CD4-positive, alpha-beta memory T cell (primary cell): Measurements from ENCODE around the gene PGBD5. TPM values are rescaled to one million over a fixed set of nuclear protein-coding genes. Genes with fewer than 3 reads are reported as not detected.

ENCODE experiments used
- CTCF ChIA-PET: fragments of 350-600 bp; sonication (Branson Sonifier 250); formaldehyde crosslinking; loops from one replicate; lab custom pipeline; 2021; ENCODE audit warnings: inconsistent platforms; ENCODE audit not compliant: partially characterized antibody; lab: Charles Lee
- POLR2A ChIA-PET: fragments of 350-600 bp; sonication (Branson Sonifier 250); formaldehyde crosslinking; loops from one replicate; lab custom pipeline; 2021; ENCODE audit not compliant: partially characterized antibody; lab: Charles Lee
- DNase-seq, 5 donors: peaks; one replicate each; pipeline versions ENCODE4 v3.0.0 to v3.0.0-alpha.2; 2020 to 2022; ENCODE audit warnings: mixed read lengths in 1 of 5
- H3K27ac ChIP-seq: one replicate; pipeline ENCODE4 v1.7.0; 2013; ENCODE audit warnings: low read depth, low read length
- H3K27me3 ChIP-seq: 2 replicates; pipeline ENCODE4 v1.7.0; 2013; ENCODE audit warnings: mild to moderate bottlenecking, low read length, moderate library complexity; ENCODE audit not compliant: insufficient read depth
- H3K36me3 ChIP-seq: 2 replicates; pipeline ENCODE4 v1.7.0; 2013; ENCODE audit warnings: mild to moderate bottlenecking, low read length, moderate library complexity; ENCODE audit not compliant: insufficient read depth
- H3K4me1 ChIP-seq: 2 replicates; pipeline ENCODE4 v1.7.0; 2013; ENCODE audit warnings: mild to moderate bottlenecking, low read length, moderate library complexity; ENCODE audit not compliant: insufficient read depth
- H3K4me3 ChIP-seq, 2 donors: one replicate each; pipeline ENCODE4 v1.7.0; 2013; ENCODE audit warnings: low read length in 2 of 2, mild to moderate bottlenecking in 1 of 2
- H3K9me3 ChIP-seq, 2 donors: one replicate each; pipeline ENCODE4 v1.7.0; 2013; ENCODE audit warnings: low read length in 2 of 2, control low read depth in 1 of 2; ENCODE audit not compliant: control insufficient read depth in 1 of 2
- H3K27ac Mint-ChIP-seq, 7 donors: one replicate each; pipeline ENCODE4 v1.8.0; 2020 to 2021; ENCODE audit warnings: mixed read lengths in 7 of 7, mild to moderate bottlenecking in 6 of 7, inconsistent platforms in 3 of 7, moderate library complexity in 3 of 7
- H3K27me3 Mint-ChIP-seq, 2 donors: one replicate each; pipeline ENCODE4 v1.8.0; 2020 to 2021; ENCODE audit warnings: mixed read lengths in 2 of 2
- H3K36me3 Mint-ChIP-seq, 2 donors: one replicate each; pipeline ENCODE4 v1.8.0; 2020 to 2021; ENCODE audit warnings: mixed read lengths in 2 of 2, inconsistent platforms in 1 of 2, mild to moderate bottlenecking in 1 of 2
- H3K4me1 Mint-ChIP-seq, 4 donors: one replicate each; pipeline ENCODE4 v1.8.0; 2020 to 2021; ENCODE audit warnings: mixed read lengths in 4 of 4, mild to moderate bottlenecking in 1 of 4
- H3K4me3 Mint-ChIP-seq, 8 donors: one replicate each; pipeline ENCODE4 v1.8.0; 2020 to 2021; ENCODE audit warnings: mixed read lengths in 8 of 8, mild to moderate bottlenecking in 7 of 8, moderate library complexity in 6 of 8, inconsistent platforms in 3 of 8
- H3K9me3 Mint-ChIP-seq, 8 donors: one replicate each; pipeline ENCODE4 v1.8.0; 2020 to 2021; ENCODE audit warnings: mixed read lengths in 8 of 8, mild to moderate bottlenecking in 5 of 8, inconsistent platforms in 3 of 8, moderate library complexity in 1 of 8
- intact Hi-C: fragments of 100-400 bp; cut with micrococcal nuclease; formaldehyde crosslinking; loops from one replicate; pipeline ENCODE4 v1.15.1; 2023
- polyA plus RNA-seq, 2 donors: library from polyadenylated mRNA; unstranded; fragments of 300-500 nt; fragmentation: Illumina TruSeq; gene quantifications; one replicate each; pipeline ENCODE4 v1.2.3, GENCODE V29; 2021
- total RNA-seq, 2 experiments: library from RNA; stranded (reverse); gene quantifications; one replicate each; pipeline ENCODE4 v1.2.3, GENCODE V29; 2021

The PGBD5 gene
- total and polyA plus RNA-seq, 4 experiments from 2014 or later = not detected

- no peak overlapping the region for H3K4me3 ChIP-seq
- POLR2A ChIA-PET = no interaction called here
- intact Hi-C loops = no loop called here
- no peak overlapping the region for H3K27ac ChIP-seq
- H3K9me3 ChIP-seq = no peaks in the 10 kb centered on the region
- Mint-ChIP-seq H3K27ac (no peak overlapping the region), H3K36me3 (no peaks in the 10 kb centered on the region), H3K27me3 (peaks cover 7 to 17% of the 10 kb centered on the region in 2 donors), H3K4me1 (peaks cover 0 to 2% (median 0%) of the 10 kb centered on the region in 4 donors), H3K9me3 (no peaks in the 10 kb centered on the region), H3K4me3 (no peak overlapping the region)
- CTCF ChIA-PET = no interaction called here
- H3K4me1 ChIP-seq = no peaks in the 10 kb centered on the region
- no peak for DNase-seq
- no peaks in the 10 kb centered on the region for H3K27me3 ChIP-seq
- no peaks in the 10 kb centered on the region for H3K36me3 ChIP-seq
Observed at GRCh38 chr1:230342699-230343098, 83.4 kb downstream of the PGBD5 start.

- CTCF ChIA-PET = interaction anchor here (1.5 kb wide), 1 partner anchor 9 kb away, joined by 3 read pairs; no protein-coding TSS in a partner anchor
- H3K36me3 ChIP-seq = no peaks in the 10 kb centered on the region
- POLR2A ChIA-PET = no interaction called here
- peaks cover 0 to 2% (median 0%) of the 10 kb centered on the region in 4 donors for H3K4me1 Mint-ChIP-seq
- H3K36me3 Mint-ChIP-seq = no peaks in the 10 kb centered on the region
- H3K27ac Mint-ChIP-seq = no peak overlapping the region
- H3K27me3 ChIP-seq = no peaks in the 10 kb centered on the region
- no peaks in the 10 kb centered on the region for H3K9me3 ChIP-seq
- peaks cover 9 to 19% of the 10 kb centered on the region in 2 donors for H3K27me3 Mint-ChIP-seq
- H3K27ac ChIP-seq = no peak overlapping the region
- no peak for DNase-seq
- no peaks in the 10 kb centered on the region for H3K9me3 Mint-ChIP-seq
- intact Hi-C loops = no loop called here
- H3K4me1 ChIP-seq = no peaks in the 10 kb centered on the region
- H3K4me3 ChIP-seq = no peak overlapping the region
- H3K4me3 Mint-ChIP-seq = no peak overlapping the region
Observed at GRCh38 chr1:230342019-230342418, 84.1 kb downstream of the PGBD5 start.

- no peaks in the 10 kb centered on the region for H3K9me3 Mint-ChIP-seq
- no peaks in the 10 kb centered on the region for H3K36me3 Mint-ChIP-seq
- ChIA-PET CTCF (interaction anchor here (1.5 kb wide), 1 partner anchor 10 kb away, joined by 3 read pairs; no protein-coding TSS in a partner anchor), POLR2A (no interaction called here)
- H3K4me1 Mint-ChIP-seq = peaks cover 0 to 2% (median 0%) of the 10 kb centered on the region in 4 donors
- no peaks in the 10 kb centered on the region for H3K36me3 ChIP-seq
- peaks cover 9 to 20% of the 10 kb centered on the region in 2 donors for H3K27me3 Mint-ChIP-seq
- no peak overlapping the region for H3K4me3 Mint-ChIP-seq
- intact Hi-C loops = no loop called here
- H3K4me3 ChIP-seq = no peak overlapping the region
- H3K27ac ChIP-seq = no peak overlapping the region
- H3K9me3 ChIP-seq = no peaks in the 10 kb centered on the region
- H3K27ac Mint-ChIP-seq = no peak overlapping the region
- H3K27me3 ChIP-seq = no peaks in the 10 kb centered on the region
- H3K4me1 ChIP-seq = no peaks in the 10 kb centered on the region
- DNase-seq = no peak
Observed at GRCh38 chr1:230341162-230341546, 85.0 kb downstream of the PGBD5 start.

- H3K4me1 Mint-ChIP-seq = peaks cover 0 to 2% (median 0%) of the 10 kb centered on the region in 4 donors
- intact Hi-C loops = no loop called here
- H3K4me3 Mint-ChIP-seq = no peak overlapping the region
- Histone ChIP-seq H3K9me3 (no peaks in the 10 kb centered on the region), H3K4me3 (no peak overlapping the region), H3K4me1 (no peaks in the 10 kb centered on the region), H3K27ac (no peak overlapping the region), H3K27me3 (no peaks in the 10 kb centered on the region), H3K36me3 (no peaks in the 10 kb centered on the region)
- no peaks in the 10 kb centered on the region for H3K9me3 Mint-ChIP-seq
- no peak overlapping the region for H3K27ac Mint-ChIP-seq
- DNase-seq = no peak
- H3K36me3 Mint-ChIP-seq = no peaks in the 10 kb centered on the region
- POLR2A ChIA-PET = no interaction called here
- CTCF ChIA-PET = interaction anchor here (1.5 kb wide), 1 partner anchor 11 kb away, joined by 3 read pairs; no protein-coding TSS in a partner anchor
- H3K27me3 Mint-ChIP-seq = peaks cover 11 to 22% of the 10 kb centered on the region in 2 donors
Observed at GRCh38 chr1:230340526-230341161, 85.5 kb downstream of the PGBD5 start.

- Mint-ChIP-seq H3K36me3 (no peaks in the 10 kb centered on the region), H3K27ac (no peak overlapping the region), H3K27me3 (peaks cover 13 to 25% of the 10 kb centered on the region in 2 donors), H3K9me3 (no peaks in the 10 kb centered on the region), H3K4me3 (no peak overlapping the region), H3K4me1 (peaks cover 0 to 2% (median 0%) of the 10 kb centered on the region in 4 donors)
- no peaks in the 10 kb centered on the region for H3K4me1 ChIP-seq
- no peaks in the 10 kb centered on the region for H3K27me3 ChIP-seq
- H3K36me3 ChIP-seq = no peaks in the 10 kb centered on the region
- ChIA-PET CTCF (no interaction called here), POLR2A (no interaction called here)
- H3K27ac ChIP-seq = no peak overlapping the region
- H3K4me3 ChIP-seq = no peak overlapping the region
- DNase-seq = no peak
- no peaks in the 10 kb centered on the region for H3K9me3 ChIP-seq
- intact Hi-C loops = no loop called here
Observed at GRCh38 chr1:230339033-230339432, 87.1 kb downstream of the PGBD5 start.

- Histone ChIP-seq H3K27me3 (no peaks in the 10 kb centered on the region), H3K4me1 (no peaks in the 10 kb centered on the region), H3K27ac (no peak overlapping the region), H3K4me3 (no peak overlapping the region), H3K9me3 (no peaks in the 10 kb centered on the region), H3K36me3 (no peaks in the 10 kb centered on the region)
- Mint-ChIP-seq H3K4me3 (no peak overlapping the region), H3K27me3 (peaks cover 9 to 33% of the 10 kb centered on the region in 2 donors), H3K9me3 (no peaks in the 10 kb centered on the region), H3K4me1 (peaks cover 0 to 1% (median 0%) of the 10 kb centered on the region in 4 donors), H3K36me3 (no peaks in the 10 kb centered on the region), H3K27ac (no peak overlapping the region)
- intact Hi-C loops = no loop called here
- no peak for DNase-seq
- ChIA-PET CTCF (no interaction called here), POLR2A (no interaction called here)
Observed at GRCh38 chr1:230337266-230337665, 88.9 kb downstream of the PGBD5 start.

GRCh38 chr1:230335861-230336522 lies 90.1 kb downstream of the PGBD5 start:
- Mint-ChIP-seq H3K4me3 (no peak overlapping the region), H3K27ac (no peak overlapping the region), H3K4me1 (no peaks in the 10 kb centered on the region), H3K27me3 (peaks cover 8 to 34% of the 10 kb centered on the region in 2 donors), H3K36me3 (no peaks in the 10 kb centered on the region), H3K9me3 (no peaks in the 10 kb centered on the region)
- no peak for DNase-seq
- Histone ChIP-seq H3K27me3 (no peaks in the 10 kb centered on the region), H3K36me3 (no peaks in the 10 kb centered on the region), H3K27ac (no peak overlapping the region), H3K4me3 (no peak overlapping the region), H3K9me3 (no peaks in the 10 kb centered on the region), H3K4me1 (no peaks in the 10 kb centered on the region)
- intact Hi-C loops = no loop called here
- CTCF ChIA-PET = no interaction called here
- POLR2A ChIA-PET = no interaction called here
